ENCODE results near the gene PDZRN3. TPM values are rescaled to one million over a fixed set of nuclear protein-coding genes. Genes with fewer than 3 reads are reported as not detected.

PDZRN3 gene
- total and polyA plus RNA-seq, 4 donors: 7.3 to 36.4 (median 16.3) TPM

GRCh38 chr3:73433687-73434086, 191.1 kb downstream of the PDZRN3 start:
- ATAC-seq (ENCODE audit: insufficient read depth, low FRiP score): no peak
- no peak overlapping the region for H3K27ac ChIP-seq (ENCODE audit: low read depth in 1 of 2, low read length in 1 of 2)

GRCh38 chr3:73433079-73433478, 191.7 kb downstream of the PDZRN3 start:
- no peak for TF ChIP-seq CTCF (IDR thresholded peaks at IDR 0.05; ENCODE audit: control extremely low read depth, extremely low read depth)

More at GRCh38 chr3:73433687-73434086, 191.1 kb downstream of the PDZRN3 start:
- Histone ChIP-seq H3K27me3 (ENCODE audit: control insufficient read depth in 3 of 3, insufficient read depth in 3 of 3, low read length in 2 of 3) (no peaks in the 10 kb centered on the region), H3K9ac (ENCODE audit: insufficient read depth in 1 of 2, low read length in 2 of 2) (peak overlapping the region in 1 of 2 donors; percentile 36), H3K36me3 (ENCODE audit: control insufficient read depth in 4 of 4, insufficient read depth in 4 of 4, low read length in 4 of 4) (peaks cover 0 to 1% (median 0%) of the 10 kb centered on the region in 4 donors), H3K4me3 (no peak overlapping the region), H3K9me3 (ENCODE audit: control insufficient read depth in 4 of 4, insufficient read depth in 3 of 4, low read length in 3 of 4) (no peaks in the 10 kb centered on the region), H3K4me1 (ENCODE audit: control insufficient read depth in 5 of 5, insufficient read depth in 5 of 5, low read length in 5 of 5) (peaks cover 0 to 48% (median 8%) of the 10 kb centered on the region in 5 donors)
- WGBS, 2 donors: 48 to 59% methylated on average over 14 of the region's 14 CpGs
- no peak for TF ChIP-seq CTCF (IDR thresholded peaks at IDR 0.05; ENCODE audit: control extremely low read depth, extremely low read depth)
- DNase-seq: peak; percentile 49 to 86 (median 66)

GRCh38 chr3:73432706-73433032, 192.1 kb downstream of the PDZRN3 start:
- Histone ChIP-seq H3K9ac (ENCODE audit: insufficient read depth in 1 of 2, low read length in 2 of 2) (peak overlapping the region in 1 of 2 donors; percentile 36), H3K27me3 (ENCODE audit: control insufficient read depth in 3 of 3, insufficient read depth in 3 of 3, low read length in 2 of 3) (no peaks in the 10 kb centered on the region), H3K27ac (ENCODE audit: low read depth in 1 of 2, low read length in 1 of 2) (no peak overlapping the region), H3K9me3 (ENCODE audit: control insufficient read depth in 4 of 4, insufficient read depth in 3 of 4, low read length in 3 of 4) (no peaks in the 10 kb centered on the region), H3K4me1 (ENCODE audit: control insufficient read depth in 5 of 5, insufficient read depth in 5 of 5, low read length in 5 of 5) (peaks cover 0 to 45% (median 5%) of the 10 kb centered on the region in 5 donors), H3K36me3 (ENCODE audit: control insufficient read depth in 4 of 4, insufficient read depth in 4 of 4, low read length in 4 of 4) (no peaks in the 10 kb centered on the region), H3K4me3 (no peak overlapping the region)
- WGBS, 2 donors: 72 to 94% methylated on average over 1 of the region's 1 CpG
- no peak for ATAC-seq (ENCODE audit: insufficient read depth, low FRiP score)
- TF ChIP-seq CTCF (IDR thresholded peaks at IDR 0.05; ENCODE audit: control extremely low read depth, extremely low read depth): no peak
- DNase-seq: no peak

More at GRCh38 chr3:73433079-73433478, 191.7 kb downstream of the PDZRN3 start:
- DNase-seq (peak in 1 of 3 donors; percentile 25), ATAC-seq (ENCODE audit: insufficient read depth, low FRiP score) (no peak)
- Histone ChIP-seq H3K4me3 (no peak overlapping the region), H3K36me3 (ENCODE audit: control insufficient read depth in 4 of 4, insufficient read depth in 4 of 4, low read length in 4 of 4) (no peaks in the 10 kb centered on the region), H3K4me1 (ENCODE audit: control insufficient read depth in 5 of 5, insufficient read depth in 5 of 5, low read length in 5 of 5) (peaks cover 0 to 45% (median 8%) of the 10 kb centered on the region in 5 donors), H3K9me3 (ENCODE audit: control insufficient read depth in 4 of 4, insufficient read depth in 3 of 4, low read length in 3 of 4) (no peaks in the 10 kb centered on the region), H3K27ac (ENCODE audit: low read depth in 1 of 2, low read length in 1 of 2) (no peak overlapping the region), H3K27me3 (ENCODE audit: control insufficient read depth in 3 of 3, insufficient read depth in 3 of 3, low read length in 2 of 3) (no peaks in the 10 kb centered on the region), H3K9ac (ENCODE audit: insufficient read depth in 1 of 2, low read length in 2 of 2) (peak overlapping the region in 1 of 2 donors; percentile 36)
- 51 to 65% methylated on average over 2 of the region's 2 CpGs for WGBS, 2 donors
